Common myeloid progenitor, CD34-positive (primary cell): ENCODE data around the gene INTS6L.

Experiments used
- CTCF ChIA-PET: fragments of 350-600 bp; sonication (Branson Sonifier 250); formaldehyde crosslinking; loops from one replicate; lab custom pipeline; 2021; ENCODE audit warnings: antibody characterized with exemption; lab: Charles Lee
- POLR2A ChIA-PET: fragments of 350-600 bp; sonication (Branson Sonifier 250); formaldehyde crosslinking; loops from one replicate; lab custom pipeline; 2021; ENCODE audit warnings: antibody characterized with exemption; lab: Charles Lee
- DNase-seq, 3 donors: peaks; one replicate each; pipeline versions ENCODE4 v3.0.0 to v3.0.0-alpha.2; 2013
- H3K27ac ChIP-seq, 2 experiments: 1 replicate in 1 of 2; 2 replicates in 1 of 2; pipeline ENCODE4 v1.7.0; 2013; ENCODE audit warnings: inconsistent platforms in 2 of 2, low read length in 2 of 2, mild to moderate bottlenecking in 2 of 2, low read depth in 1 of 2, moderate library complexity in 1 of 2; ENCODE audit not compliant: severe bottlenecking in 2 of 2, insufficient read depth in 1 of 2, poor library complexity in 1 of 2
- H3K27me3 ChIP-seq, 5 experiments: replicated peaks in 2 of 5; 1 replicate in 3 of 5; 2 replicates in 2 of 5; pipeline versions ENCODE4 v1.6.1 to v1.7.0; 2013; ENCODE audit warnings: low read length in 4 of 5, mild to moderate bottlenecking in 2 of 5, moderate library complexity in 2 of 5, inconsistent platforms in 1 of 5; ENCODE audit not compliant: insufficient read depth in 5 of 5, control insufficient read depth in 4 of 5
- H3K36me3 ChIP-seq, 4 experiments: 1 replicate in 2 of 4; 2 replicates in 2 of 4; pipeline versions ENCODE4 v1.6.1 to v1.7.0; 2013; ENCODE audit warnings: low read length in 3 of 4, control low read depth in 1 of 4, mild to moderate bottlenecking in 1 of 4; ENCODE audit not compliant: control insufficient read depth in 4 of 4, insufficient read depth in 4 of 4
- H3K4me1 ChIP-seq, 4 experiments: 1 replicate in 3 of 4; 2 replicates in 1 of 4; pipeline versions ENCODE4 v1.6.1 to v1.7.1; 2013; ENCODE audit warnings: low read length in 3 of 4, mild to moderate bottlenecking in 3 of 4, control low read depth in 1 of 4, inconsistent platforms in 1 of 4, moderate library complexity in 1 of 4; ENCODE audit not compliant: control insufficient read depth in 4 of 4, insufficient read depth in 4 of 4; ENCODE audit errors: control extremely low read depth in 1 of 4
- H3K4me3 ChIP-seq, 7 experiments: 1 replicate in 4 of 7; 2 replicates in 3 of 7; pipeline versions ENCODE4 v1.5.1 to v1.7.0; 2013; ENCODE audit warnings: mild to moderate bottlenecking in 7 of 7, low read length in 6 of 7, moderate library complexity in 6 of 7, inconsistent platforms in 2 of 7, low read depth in 2 of 7, control low read depth in 1 of 7; ENCODE audit not compliant: insufficient read depth in 4 of 7, control insufficient read depth in 1 of 7; ENCODE audit errors: extremely low read depth in 1 of 7
- H3K9me3 ChIP-seq, 5 experiments: 1 replicate in 4 of 5; 2 replicates in 1 of 5; pipeline versions ENCODE4 v1.6.1 to v1.7.1; 2013; ENCODE audit warnings: low read length in 4 of 5, mild to moderate bottlenecking in 2 of 5, inconsistent platforms in 1 of 5, low read depth in 1 of 5, moderate library complexity in 1 of 5; ENCODE audit not compliant: control insufficient read depth in 4 of 5, insufficient read depth in 2 of 5; ENCODE audit errors: control extremely low read depth in 1 of 5
- WGBS: methylation state at CpG from one replicate; pipeline ENCODE4 v1.1.5; 2013; ENCODE audit not compliant: insufficient coverage; 5-methylcytosine and 5-hydroxymethylcytosine counted together

Gene INTS6L

GRCh38 chrX:135625995-135626394, 105.5 kb downstream of the INTS6L start:
- Histone ChIP-seq H3K4me1 (no peaks in the 10 kb centered on the region), H3K4me3 (no peak overlapping the region), H3K27ac (no peak overlapping the region), H3K9me3 (no peaks in the 10 kb centered on the region), H3K36me3 (no peaks in the 10 kb centered on the region), H3K27me3 (peaks cover 0 to 3% (median 0%) of the 10 kb centered on the region in 5 experiments)
- POLR2A ChIA-PET: no interaction called here
- CTCF ChIA-PET: interaction anchor here (0.9 to 1.1 kb wide), 2 partner anchors 9 to 72 kb away, joined by 3 read pairs; no protein-coding TSS in a partner anchor
- 100% methylated on average over 3 of the region's 6 CpGs for WGBS
- peak; percentile 6 to 36 (median 32) for DNase-seq

GRCh38 chrX:135629342-135629741, 108.9 kb downstream of the INTS6L start:
- H3K27ac ChIP-seq: no peak overlapping the region
- H3K4me3 ChIP-seq: no peak overlapping the region
- ChIA-PET POLR2A (no interaction called here), CTCF (no interaction called here)
- 78% methylated on average over 3 of the region's 3 CpGs for WGBS
- H3K4me1 ChIP-seq: no peaks in the 10 kb centered on the region
- DNase-seq: no peak
- H3K27me3 ChIP-seq: peaks cover 0 to 3% (median 0%) of the 10 kb centered on the region in 5 experiments
- no peaks in the 10 kb centered on the region for H3K36me3 ChIP-seq
- H3K9me3 ChIP-seq: no peaks in the 10 kb centered on the region
